ENCODE data around the gene MROH9.

Gene MROH9, protein sequence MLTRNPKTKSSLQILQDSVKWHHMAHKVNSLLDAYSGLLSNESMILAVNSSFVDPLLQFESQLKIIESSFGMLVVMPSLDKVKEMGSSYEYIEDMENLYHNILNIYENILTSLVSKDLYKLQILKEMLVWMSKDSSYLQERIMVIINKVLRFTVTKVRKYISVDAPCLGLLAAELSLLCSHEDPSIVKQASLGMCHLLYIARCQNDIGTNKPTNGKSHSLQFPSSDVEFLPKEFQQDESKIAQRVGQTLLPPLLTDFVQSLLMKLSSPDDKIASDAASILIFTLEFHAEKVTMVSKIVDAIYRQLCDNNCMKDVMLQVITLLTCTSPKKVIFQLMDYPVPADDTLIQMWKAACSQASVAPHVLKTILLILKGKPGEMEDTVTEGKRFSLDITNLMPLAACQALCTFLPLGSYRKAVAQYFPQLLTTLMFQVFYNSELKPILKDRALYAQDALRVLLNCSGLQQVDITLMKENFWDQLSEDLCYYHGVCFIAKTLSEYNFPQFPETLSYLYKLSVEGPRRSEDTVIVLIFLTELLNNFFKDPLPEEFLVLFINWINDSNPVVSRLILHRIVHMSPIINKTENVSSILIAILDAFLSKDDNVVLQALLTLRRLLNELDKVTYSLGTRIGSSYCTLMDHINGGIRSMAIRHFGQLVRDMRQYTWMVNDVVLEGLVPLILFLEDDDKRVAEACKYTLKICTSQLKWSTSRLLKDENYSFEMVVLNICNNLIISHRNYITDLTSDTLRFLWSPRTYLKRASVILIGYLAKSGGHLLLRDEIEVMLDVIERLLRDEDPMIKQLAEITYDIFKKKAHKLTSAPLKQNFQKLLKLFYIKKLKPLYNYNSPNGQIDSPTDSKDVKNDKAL

DNA sequence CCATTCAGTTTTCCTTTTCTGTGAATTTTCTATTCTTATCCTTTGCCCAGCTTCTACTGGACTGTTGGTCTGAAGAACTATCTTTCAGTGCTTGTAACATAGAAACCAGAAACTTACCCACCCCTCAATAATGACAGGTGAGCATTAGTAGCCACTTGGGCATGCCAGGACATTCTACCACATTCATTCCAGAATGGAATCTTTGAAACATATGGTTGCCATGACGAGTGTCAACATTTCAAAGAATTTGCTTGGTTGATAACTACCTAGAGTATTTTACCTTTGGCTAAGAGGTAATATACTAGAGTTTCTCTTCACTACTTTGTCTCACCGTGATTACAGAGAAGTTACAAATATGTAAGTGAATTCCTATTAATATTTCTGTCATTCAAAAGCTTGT lies at the start of gene MROH9:
TSS of gene MROH9 (plus strand) at position 304 of the 400 bp plus-strand sequence. CDS start 10,023 bp downstream, outside the sequence.
- H3K9me3 ChIP-seq, result no peaks in the 10 kb centered on the region
- no peak within 1 kb of the TSS for H3K4me3 ChIP-seq (ENCODE audit: low read depth in 1 of 2, low read length in 1 of 2)
- no peaks in the 10 kb centered on the region for H3K4me1 ChIP-seq (ENCODE audit: control insufficient read depth in 1 of 2, insufficient read depth in 1 of 2, low read depth in 1 of 2, low read length in 1 of 2)
- no peak within 1 kb of the TSS for H3K27ac ChIP-seq
- H3K27me3 ChIP-seq, result no peaks in the 10 kb centered on the region
- TF ChIP-seq, protein P1, sequence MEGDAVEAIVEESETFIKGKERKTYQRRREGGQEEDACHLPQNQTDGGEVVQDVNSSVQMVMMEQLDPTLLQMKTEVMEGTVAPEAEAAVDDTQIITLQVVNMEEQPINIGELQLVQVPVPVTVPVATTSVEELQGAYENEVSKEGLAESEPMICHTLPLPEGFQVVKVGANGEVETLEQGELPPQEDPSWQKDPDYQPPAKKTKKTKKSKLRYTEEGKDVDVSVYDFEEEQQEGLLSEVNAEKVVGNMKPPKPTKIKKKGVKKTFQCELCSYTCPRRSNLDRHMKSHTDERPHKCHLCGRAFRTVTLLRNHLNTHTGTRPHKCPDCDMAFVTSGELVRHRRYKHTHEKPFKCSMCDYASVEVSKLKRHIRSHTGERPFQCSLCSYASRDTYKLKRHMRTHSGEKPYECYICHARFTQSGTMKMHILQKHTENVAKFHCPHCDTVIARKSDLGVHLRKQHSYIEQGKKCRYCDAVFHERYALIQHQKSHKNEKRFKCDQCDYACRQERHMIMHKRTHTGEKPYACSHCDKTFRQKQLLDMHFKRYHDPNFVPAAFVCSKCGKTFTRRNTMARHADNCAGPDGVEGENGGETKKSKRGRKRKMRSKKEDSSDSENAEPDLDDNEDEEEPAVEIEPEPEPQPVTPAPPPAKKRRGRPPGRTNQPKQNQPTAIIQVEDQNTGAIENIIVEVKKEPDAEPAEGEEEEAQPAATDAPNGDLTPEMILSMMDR (IDR thresholded peaks at IDR 0.05), result no peak
- no peaks in the 10 kb centered on the region for H3K36me3 ChIP-seq

DNA sequence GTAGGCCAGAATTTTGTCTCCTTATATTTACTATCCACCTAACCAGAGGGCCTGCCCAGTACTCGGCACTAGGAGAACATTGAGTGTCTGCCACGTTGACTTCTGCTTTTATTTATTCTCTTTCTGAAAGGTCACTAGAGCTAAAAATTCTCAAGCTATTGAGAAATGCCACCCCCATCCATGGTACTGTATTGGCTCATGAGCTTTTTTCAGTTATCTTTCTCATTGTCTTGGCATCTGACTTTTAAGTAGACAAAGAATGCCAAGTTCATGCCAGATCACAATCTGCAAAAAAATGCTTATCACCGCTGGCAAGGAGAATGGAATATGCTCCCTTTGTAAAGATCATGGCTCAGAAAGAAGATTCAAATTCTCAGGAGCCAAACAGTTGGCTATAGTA lies 49.8 kb upstream of the MROH9 start:
- H3K4me1 ChIP-seq (ENCODE audit: control insufficient read depth in 1 of 2, insufficient read depth in 1 of 2, low read depth in 1 of 2, low read length in 1 of 2), result no peaks in the 10 kb centered on the region
- H3K9me3 ChIP-seq, result no peaks in the 10 kb centered on the region
- TF ChIP-seq, protein P1 (IDR thresholded peaks at IDR 0.05), result no peak
- H3K4me3 ChIP-seq (ENCODE audit: low read depth in 1 of 2, low read length in 1 of 2), result no peak overlapping the region
- no peaks in the 10 kb centered on the region for H3K36me3 ChIP-seq
- H3K27me3 ChIP-seq, result no peaks in the 10 kb centered on the region
- H3K27ac ChIP-seq, result no peak overlapping the region

DNA sequence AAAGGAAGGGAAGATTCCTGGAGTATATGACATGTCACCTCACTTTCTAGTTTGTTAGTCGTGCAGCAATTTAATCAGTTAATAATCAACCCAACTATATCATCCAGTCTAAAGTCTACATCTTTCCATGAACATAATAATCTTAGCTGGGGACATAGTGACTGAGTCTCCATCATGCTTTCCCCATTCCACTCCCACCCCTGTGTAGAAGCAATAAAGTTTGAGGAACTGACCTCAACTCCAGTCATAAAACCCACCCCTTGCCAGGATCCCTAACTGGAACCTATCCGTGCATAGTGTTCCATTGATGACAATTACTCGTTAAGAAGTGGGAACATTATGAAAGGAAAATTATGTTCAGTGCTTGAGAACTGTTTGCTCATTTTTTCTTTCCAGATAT lies 48.9 kb upstream of the MROH9 start:
- Histone ChIP-seq H3K27ac (no peak overlapping the region), H3K4me3 (ENCODE audit: low read depth in 1 of 2, low read length in 1 of 2) (no peak overlapping the region), H3K4me1 (ENCODE audit: control insufficient read depth in 1 of 2, insufficient read depth in 1 of 2, low read depth in 1 of 2, low read length in 1 of 2) (no peaks in the 10 kb centered on the region), H3K36me3 (no peaks in the 10 kb centered on the region), H3K27me3 (no peaks in the 10 kb centered on the region), H3K9me3 (no peaks in the 10 kb centered on the region)
- TF ChIP-seq, protein P1 (IDR thresholded peaks at IDR 0.05), result no peak

DNA sequence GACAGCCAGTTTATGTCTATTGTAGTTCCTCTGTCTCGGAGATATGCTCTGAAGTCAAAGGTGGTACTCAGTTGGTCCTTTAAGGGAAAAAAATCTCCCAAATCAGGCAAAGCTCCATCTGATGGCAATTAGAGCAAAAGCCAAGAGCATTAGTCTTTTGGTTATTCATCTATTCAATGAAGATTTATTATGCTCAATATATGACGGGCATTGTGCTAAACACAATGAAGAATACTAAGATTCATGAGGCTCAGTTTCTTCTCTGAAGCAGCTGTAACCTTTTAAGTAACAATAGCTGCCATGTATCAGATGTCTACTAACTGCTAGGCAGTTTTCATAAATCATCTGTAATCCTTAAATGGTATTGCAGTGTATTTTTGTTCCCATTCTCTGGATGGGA lies 47.6 kb upstream of the MROH9 start:
- no peaks in the 10 kb centered on the region for H3K4me1 ChIP-seq (ENCODE audit: control insufficient read depth in 1 of 2, insufficient read depth in 1 of 2, low read depth in 1 of 2, low read length in 1 of 2)
- H3K9me3 ChIP-seq, result no peaks in the 10 kb centered on the region
- H3K27ac ChIP-seq, result no peak overlapping the region
- no peaks in the 10 kb centered on the region for H3K36me3 ChIP-seq
- TF ChIP-seq, protein P1 (IDR thresholded peaks at IDR 0.05), result no peak
- no peaks in the 10 kb centered on the region for H3K27me3 ChIP-seq
- no peak overlapping the region for H3K4me3 ChIP-seq (ENCODE audit: low read depth in 1 of 2, low read length in 1 of 2)

DNA sequence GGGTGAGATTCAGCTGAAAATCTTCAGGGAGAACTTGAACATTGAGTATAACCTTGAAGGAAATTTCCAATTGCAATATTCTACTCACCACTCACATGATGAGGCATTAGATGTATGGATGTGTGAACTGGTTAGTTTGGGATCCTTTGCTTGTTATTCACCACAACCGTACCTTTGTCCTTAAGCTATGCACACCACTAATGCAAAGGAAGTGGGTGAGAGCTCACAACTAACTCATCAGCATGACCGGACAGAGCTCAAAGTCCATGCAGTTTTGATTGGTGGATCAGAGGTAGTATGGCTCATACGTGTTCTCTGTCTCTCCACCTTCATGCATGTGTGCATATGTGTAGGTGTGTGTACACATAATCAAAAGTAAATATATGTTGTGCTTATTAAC lies 43.5 kb upstream of the MROH9 start:
- TF ChIP-seq, protein P1 (IDR thresholded peaks at IDR 0.05), result no peak
- H3K4me1 ChIP-seq (ENCODE audit: control insufficient read depth in 1 of 2, insufficient read depth in 1 of 2, low read depth in 1 of 2, low read length in 1 of 2), result no peaks in the 10 kb centered on the region
- H3K27me3 ChIP-seq, result no peaks in the 10 kb centered on the region
- H3K4me3 ChIP-seq (ENCODE audit: low read depth in 1 of 2, low read length in 1 of 2), result no peak overlapping the region
- no peaks in the 10 kb centered on the region for H3K36me3 ChIP-seq
- H3K9me3 ChIP-seq, result no peaks in the 10 kb centered on the region
- H3K27ac ChIP-seq, result no peak overlapping the region
